ENCODE data around the gene TMEM234. TPM values are rescaled to one million over a fixed set of nuclear protein-coding genes. Genes with fewer than 3 reads are reported as not detected.

The TMEM234 gene
- total and polyA plus RNA-seq, 2 of the 8 experiments (the other 6 are each of a cell fraction or from before 2014, with no cell fraction given), result 8.7 to 8.9 TPM

GRCh38 chr1:32219022-32219421, 3.1 kb downstream of the TMEM234 start:
- Histone ChIP-seq H2BK20ac (ENCODE audit: low read length) (no peak overlapping the region), H3K27ac (ENCODE audit: low read depth, low read length) (no peak overlapping the region), H3K36me3 (ENCODE audit: control insufficient read depth in 2 of 4, insufficient read depth in 4 of 4, low read length in 3 of 4) (peaks cover 2 to 18% (median 8%) of the 10 kb centered on the region in 4 experiments; a peak in 4 of 8 replicates), H2BK120ac (replicated peaks; ENCODE audit: low read depth, low read length) (no peak overlapping the region), H3K27me3 (replicated peaks in 1 of 4; ENCODE audit: control insufficient read depth in 3 of 4, extremely low read depth in 1 of 4, insufficient read depth in 3 of 4, low read length in 3 of 4) (no peaks in the 10 kb centered on the region), H4K91ac (replicated peaks; ENCODE audit: insufficient read length, low read length) (no peak overlapping the region), H3K4ac (replicated peaks; ENCODE audit: insufficient read length, low read depth, low read length) (no peak overlapping the region), H2BK5ac (ENCODE audit: low read depth, low read length) (no peak overlapping the region), H3K56ac (replicated peaks; ENCODE audit: insufficient read length, low read depth, low read length) (no peak overlapping the region), H4K20me1 (replicated peaks in 1 of 2; ENCODE audit: control insufficient read depth in 1 of 2, insufficient read depth in 2 of 2, low read length in 2 of 2) (peaks cover 1 to 3% of the 10 kb centered on the region in 2 experiments), H3K79me1 (ENCODE audit: low read depth, low read length) (no peaks in the 10 kb centered on the region; the same call in 1 of the 2 replicates), H3K4me1 (replicated peaks in 1 of 4; ENCODE audit: control insufficient read depth in 3 of 4, insufficient read depth in 4 of 4, low read length in 3 of 4) (peaks cover 0 to 7% (median 2%) of the 10 kb centered on the region in 4 experiments; a peak in 3 of 7 replicates), H3K79me2 (ENCODE audit: control insufficient read depth in 1 of 2, insufficient read depth in 2 of 2, low read length in 2 of 2) (peaks cover 0 to 24% of the 10 kb centered on the region in 2 experiments; a peak in 3 of 4 replicates), H3K23ac (ENCODE audit: insufficient read length) (no peak overlapping the region), H4K8ac (ENCODE audit: extremely low read depth, insufficient read depth, low read length) (no peak overlapping the region; the same call in 1 of the 2 replicates), H3K9ac (replicated peaks in 1 of 4; ENCODE audit: extremely low read depth in 1 of 4, low read depth in 3 of 4, low read length in 3 of 4) (no peak overlapping the region), H2BK12ac (ENCODE audit: low read depth, low read length) (no peak overlapping the region), H2BK15ac (ENCODE audit: low read length) (no peak overlapping the region), H2AK5ac (ENCODE audit: low read depth, low read length) (no peak overlapping the region), H4K5ac (ENCODE audit: insufficient read length, low read depth, low read length) (no peak overlapping the region), H3K4me2 (ENCODE audit: insufficient read depth in 1 of 2, low read depth in 2 of 2, low read length in 2 of 2) (no peak overlapping the region), H3K9me3 (ENCODE audit: insufficient read depth in 2 of 2, low read depth in 1 of 2, low read length in 1 of 2) (no peaks in the 10 kb centered on the region), H3K18ac (ENCODE audit: extremely low read depth, low read length) (no peak overlapping the region), H2AFZ (ENCODE audit: low read length) (no peak overlapping the region), H3K23me2 (ENCODE audit: low read depth, low read length) (peaks cover 8% of the 10 kb centered on the region; the same call in 1 of the 2 replicates), H3K14ac (ENCODE audit: insufficient read length) (no peak overlapping the region), H3K4me3 (ENCODE audit: extremely low read depth in 1 of 4, insufficient read depth in 2 of 4, low read depth in 3 of 4, low read length in 4 of 4) (no peak overlapping the region)
- 87% methylated on average over 5 of the region's 7 CpGs; no CpG with 5 or more reads in 1 of the 2 experiments for WGBS, 2 experiments (ENCODE audit: extremely low coverage in 1 of 2, insufficient coverage in 1 of 2, insufficient read length in 1 of 2, insufficient replicate concordance in 2 of 2, low coverage in 1 of 2, low lambda C conversion rate in 2 of 2, missing lambda C conversion rate in 1 of 2)
- DNase-seq (ENCODE audit: low read depth in 1 of 2, low spot score in 2 of 2), result no peak
- no peak for FAIRE-seq
- CTCF ChIA-PET (ENCODE audit: partially characterized antibody), result interaction anchor here (1.1 to 2.3 kb wide), 3 partner anchors 12 to 98 kb away, joined by 3 to 7 read pairs (median 3); no protein-coding TSS in a partner anchor
- POLR2A ChIA-PET (ENCODE audit: partially characterized antibody), result interaction anchor here (1.0 to 8.0 kb wide), 6 partner anchors 9 to 39 kb away, joined by 3 to 52 read pairs (median 4); partner anchors contain the start of genes DCDC2B and IQCC
- no peak for TF ChIP-seq SUZ12 (IDR thresholded peaks at IDR 0.05; ENCODE audit: low read length)

Data from H1 (cell line).